ENCODE results near the gene GJE1. TPM values are rescaled to one million over a fixed set of nuclear protein-coding genes. Genes with fewer than 3 reads are reported as not detected.

Gene GJE1
- total RNA-seq, 2 donors from 2014 or later = not detected

GRCh38 chr6:142152746-142153145, 20.0 kb downstream of the GJE1 start:
- H3K4me1 Mint-ChIP-seq = peaks cover 31% of the 10 kb centered on the region
- no peak overlapping the region for H3K27ac ChIP-seq (ENCODE audit: low read depth, low read length)
- no peaks in the 10 kb centered on the region for H3K4me1 ChIP-seq (ENCODE audit: control insufficient read depth, insufficient read depth, low read length)
- no peak overlapping the region for H3K4me3 Mint-ChIP-seq
- H3K4me3 ChIP-seq (ENCODE audit: low read length) = no peak overlapping the region
- DNase-seq = no peak
- H3K9ac ChIP-seq (ENCODE audit: extremely low read depth, low read length, poor library complexity, severe bottlenecking) = no peak overlapping the region
- no peaks in the 10 kb centered on the region for H3K9me3 ChIP-seq (ENCODE audit: control insufficient read depth, low read length)
- H3K36me3 Mint-ChIP-seq (ENCODE audit: low read depth) = peaks cover 9% of the 10 kb centered on the region
- TF ChIP-seq, protein P1, sequence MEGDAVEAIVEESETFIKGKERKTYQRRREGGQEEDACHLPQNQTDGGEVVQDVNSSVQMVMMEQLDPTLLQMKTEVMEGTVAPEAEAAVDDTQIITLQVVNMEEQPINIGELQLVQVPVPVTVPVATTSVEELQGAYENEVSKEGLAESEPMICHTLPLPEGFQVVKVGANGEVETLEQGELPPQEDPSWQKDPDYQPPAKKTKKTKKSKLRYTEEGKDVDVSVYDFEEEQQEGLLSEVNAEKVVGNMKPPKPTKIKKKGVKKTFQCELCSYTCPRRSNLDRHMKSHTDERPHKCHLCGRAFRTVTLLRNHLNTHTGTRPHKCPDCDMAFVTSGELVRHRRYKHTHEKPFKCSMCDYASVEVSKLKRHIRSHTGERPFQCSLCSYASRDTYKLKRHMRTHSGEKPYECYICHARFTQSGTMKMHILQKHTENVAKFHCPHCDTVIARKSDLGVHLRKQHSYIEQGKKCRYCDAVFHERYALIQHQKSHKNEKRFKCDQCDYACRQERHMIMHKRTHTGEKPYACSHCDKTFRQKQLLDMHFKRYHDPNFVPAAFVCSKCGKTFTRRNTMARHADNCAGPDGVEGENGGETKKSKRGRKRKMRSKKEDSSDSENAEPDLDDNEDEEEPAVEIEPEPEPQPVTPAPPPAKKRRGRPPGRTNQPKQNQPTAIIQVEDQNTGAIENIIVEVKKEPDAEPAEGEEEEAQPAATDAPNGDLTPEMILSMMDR (conservative IDR thresholded peaks at IDR 0.05) = no peak
- no peaks in the 10 kb centered on the region for H3K9me3 Mint-ChIP-seq
- peak overlapping the region; percentile 24 for H3K27ac Mint-ChIP-seq
- H3K27me3 ChIP-seq (ENCODE audit: control insufficient read depth, insufficient read depth, low read length, poor library complexity, severe bottlenecking) = no peaks in the 10 kb centered on the region
- no peaks in the 10 kb centered on the region for H3K27me3 Mint-ChIP-seq (ENCODE audit: insufficient read depth)
- no peaks in the 10 kb centered on the region for H3K36me3 ChIP-seq (ENCODE audit: control insufficient read depth, insufficient read depth, low read length)

DNA sequence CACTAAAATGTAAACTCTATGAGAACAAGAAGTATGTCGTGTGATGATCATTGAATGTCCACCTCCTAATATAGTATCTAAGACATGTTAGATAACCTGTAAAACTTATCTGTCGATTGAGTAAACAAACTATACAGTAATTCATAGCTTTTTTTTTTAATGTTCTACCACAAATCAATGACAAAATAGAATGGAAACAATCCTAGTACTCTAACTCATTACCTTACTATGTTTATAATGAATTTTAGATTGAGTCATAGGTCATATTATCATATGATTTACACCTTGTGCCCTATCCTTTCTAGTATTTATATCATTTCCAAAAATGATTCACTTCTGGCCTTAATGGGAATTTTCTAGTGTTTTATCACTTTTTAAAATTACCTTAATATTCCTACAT, 20.5 kb downstream of the GJE1 start:
- TF ChIP-seq, protein P1 (conservative IDR thresholded peaks at IDR 0.05) = no peak
- Histone ChIP-seq H3K9me3 (ENCODE audit: control insufficient read depth, low read length) (no peaks in the 10 kb centered on the region), H3K4me1 (ENCODE audit: control insufficient read depth, insufficient read depth, low read length) (no peaks in the 10 kb centered on the region), H3K27ac (ENCODE audit: low read depth, low read length) (no peak overlapping the region), H3K27me3 (ENCODE audit: control insufficient read depth, insufficient read depth, low read length, poor library complexity, severe bottlenecking) (no peaks in the 10 kb centered on the region), H3K4me3 (ENCODE audit: low read length) (no peak overlapping the region), H3K9ac (ENCODE audit: extremely low read depth, low read length, poor library complexity, severe bottlenecking) (no peak overlapping the region), H3K36me3 (ENCODE audit: control insufficient read depth, insufficient read depth, low read length) (no peaks in the 10 kb centered on the region)
- DNase-seq = no peak
- Mint-ChIP-seq H3K4me1 (peaks cover 27% of the 10 kb centered on the region), H3K27me3 (ENCODE audit: insufficient read depth) (no peaks in the 10 kb centered on the region), H3K36me3 (ENCODE audit: low read depth) (peaks cover 9% of the 10 kb centered on the region), H3K27ac (peak overlapping the region; percentile 24), H3K4me3 (no peak overlapping the region), H3K9me3 (no peaks in the 10 kb centered on the region)
- 80% methylated on average over 2 of the region's 2 CpGs; no CpG with 5 or more reads in 1 of the 2 experiments for WGBS, 2 experiments (ENCODE audit: insufficient coverage in 1 of 2, insufficient read length in 1 of 2)

GRCh38 chr6:142154336-142154735, 21.6 kb downstream of the GJE1 start:
- Histone ChIP-seq H3K9ac (ENCODE audit: extremely low read depth, low read length, poor library complexity, severe bottlenecking) (no peak overlapping the region), H3K27ac (ENCODE audit: low read depth, low read length) (no peak overlapping the region), H3K9me3 (ENCODE audit: control insufficient read depth, low read length) (no peaks in the 10 kb centered on the region), H3K4me3 (ENCODE audit: low read length) (no peak overlapping the region), H3K4me1 (ENCODE audit: control insufficient read depth, insufficient read depth, low read length) (no peaks in the 10 kb centered on the region), H3K36me3 (ENCODE audit: control insufficient read depth, insufficient read depth, low read length) (no peaks in the 10 kb centered on the region), H3K27me3 (ENCODE audit: control insufficient read depth, insufficient read depth, low read length, poor library complexity, severe bottlenecking) (no peaks in the 10 kb centered on the region)
- 89% methylated on average over 1 of the region's 1 CpG; no CpG with 5 or more reads in 1 of the 2 experiments for WGBS, 2 experiments (ENCODE audit: insufficient coverage in 1 of 2, insufficient read length in 1 of 2)
- no peak for DNase-seq
- Mint-ChIP-seq H3K27ac (no peak overlapping the region), H3K9me3 (no peaks in the 10 kb centered on the region), H3K36me3 (ENCODE audit: low read depth) (peaks cover 9% of the 10 kb centered on the region), H3K4me3 (no peak overlapping the region), H3K27me3 (ENCODE audit: insufficient read depth) (no peaks in the 10 kb centered on the region), H3K4me1 (peaks cover 15% of the 10 kb centered on the region)
- TF ChIP-seq, protein P1 (conservative IDR thresholded peaks at IDR 0.05) = no peak

Data from endodermal cell (in vitro differentiated cells).